ENCODE results near the gene HELZ.

HELZ gene

GRCh38 chr17:67168496-67168895 lies 76.5 kb downstream of the HELZ start:
- in situ Hi-C loops (cut with HindIII; ENCODE audit: low sequenced_read_pairs) = no loop called here
- no peak for DNase-seq (ENCODE audit: low read depth)
- no peak overlapping the region for H3K4me3 ChIP-seq (ENCODE audit: low read depth, low read length)
- TF ChIP-seq, protein P1, sequence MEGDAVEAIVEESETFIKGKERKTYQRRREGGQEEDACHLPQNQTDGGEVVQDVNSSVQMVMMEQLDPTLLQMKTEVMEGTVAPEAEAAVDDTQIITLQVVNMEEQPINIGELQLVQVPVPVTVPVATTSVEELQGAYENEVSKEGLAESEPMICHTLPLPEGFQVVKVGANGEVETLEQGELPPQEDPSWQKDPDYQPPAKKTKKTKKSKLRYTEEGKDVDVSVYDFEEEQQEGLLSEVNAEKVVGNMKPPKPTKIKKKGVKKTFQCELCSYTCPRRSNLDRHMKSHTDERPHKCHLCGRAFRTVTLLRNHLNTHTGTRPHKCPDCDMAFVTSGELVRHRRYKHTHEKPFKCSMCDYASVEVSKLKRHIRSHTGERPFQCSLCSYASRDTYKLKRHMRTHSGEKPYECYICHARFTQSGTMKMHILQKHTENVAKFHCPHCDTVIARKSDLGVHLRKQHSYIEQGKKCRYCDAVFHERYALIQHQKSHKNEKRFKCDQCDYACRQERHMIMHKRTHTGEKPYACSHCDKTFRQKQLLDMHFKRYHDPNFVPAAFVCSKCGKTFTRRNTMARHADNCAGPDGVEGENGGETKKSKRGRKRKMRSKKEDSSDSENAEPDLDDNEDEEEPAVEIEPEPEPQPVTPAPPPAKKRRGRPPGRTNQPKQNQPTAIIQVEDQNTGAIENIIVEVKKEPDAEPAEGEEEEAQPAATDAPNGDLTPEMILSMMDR (IDR thresholded peaks at IDR 0.05; ENCODE audit: low read depth, low read length, missing control alignments) = no peak

DNA sequence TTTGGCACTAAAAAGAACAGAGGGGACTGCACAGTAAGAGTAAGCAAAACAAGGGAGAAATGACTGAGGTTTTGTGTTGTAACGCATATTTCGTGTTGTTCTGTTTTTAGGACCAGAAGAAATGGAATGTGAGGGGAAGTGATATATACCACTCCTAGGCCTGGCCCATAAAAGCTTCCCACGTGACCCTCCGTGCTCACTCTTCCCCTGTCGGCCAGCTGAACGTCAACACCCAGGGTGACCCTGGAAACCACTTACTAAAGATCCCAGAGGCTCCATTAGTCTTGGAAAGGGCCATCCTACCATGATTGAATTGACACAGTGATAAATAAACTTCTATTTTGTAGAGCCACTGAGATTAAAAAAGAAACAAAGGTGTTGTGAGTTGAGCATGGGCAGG lies 79.8 kb downstream of the HELZ start:
- no peak for DNase-seq (ENCODE audit: low read depth)
- TF ChIP-seq, protein P1 (IDR thresholded peaks at IDR 0.05; ENCODE audit: low read depth, low read length, missing control alignments) = no peak
- H3K4me3 ChIP-seq (ENCODE audit: low read depth, low read length) = no peak overlapping the region
- in situ Hi-C loops (cut with HindIII; ENCODE audit: low sequenced_read_pairs) = no loop called here

DNA sequence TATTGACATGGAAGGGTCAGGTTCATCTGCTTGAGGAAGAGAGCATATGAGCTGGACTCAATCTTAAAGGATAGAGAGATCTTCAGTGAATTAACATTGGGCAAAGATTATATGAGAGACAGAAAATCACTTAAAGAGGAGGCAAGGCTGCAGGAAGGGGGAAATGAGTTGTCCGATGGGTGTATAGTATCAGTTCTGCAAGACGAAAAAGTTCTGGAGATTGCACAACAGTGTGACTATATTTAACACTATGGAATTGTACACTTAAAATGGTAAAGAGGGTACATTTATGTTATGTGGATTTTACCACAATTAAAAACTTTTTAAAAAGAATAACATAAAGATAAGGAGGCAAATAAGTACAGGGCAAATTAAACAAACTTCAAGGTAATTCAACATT lies 80.7 kb downstream of the HELZ start:
- TF ChIP-seq, protein P1 (IDR thresholded peaks at IDR 0.05; ENCODE audit: low read depth, low read length, missing control alignments) = no peak
- H3K4me3 ChIP-seq (ENCODE audit: low read depth, low read length) = no peak overlapping the region
- in situ Hi-C loops (cut with HindIII; ENCODE audit: low sequenced_read_pairs) = no loop called here
- no peak for DNase-seq (ENCODE audit: low read depth)

- DNase-seq (ENCODE audit: low read depth) = no peak
- in situ Hi-C loops (cut with HindIII; ENCODE audit: low sequenced_read_pairs) = no loop called here
- no peak overlapping the region for H3K4me3 ChIP-seq (ENCODE audit: low read depth, low read length)
- TF ChIP-seq, protein P1 (IDR thresholded peaks at IDR 0.05; ENCODE audit: low read depth, low read length, missing control alignments) = no peak
Observed at GRCh38 chr17:67162771-67163170, 82.2 kb downstream of the HELZ start.

- no peak overlapping the region for H3K4me3 ChIP-seq (ENCODE audit: low read depth, low read length)
- DNase-seq (ENCODE audit: low read depth) = no peak
- TF ChIP-seq, protein P1 (IDR thresholded peaks at IDR 0.05; ENCODE audit: low read depth, low read length, missing control alignments) = no peak
- in situ Hi-C loops (cut with HindIII; ENCODE audit: low sequenced_read_pairs) = no loop called here
Observed at GRCh38 chr17:67161573-67161972, 83.4 kb downstream of the HELZ start.

- TF ChIP-seq, protein P1 (IDR thresholded peaks at IDR 0.05; ENCODE audit: low read depth, low read length, missing control alignments) = no peak
- in situ Hi-C loops (cut with HindIII; ENCODE audit: low sequenced_read_pairs) = no loop called here
- DNase-seq (ENCODE audit: low read depth) = no peak
- no peak overlapping the region for H3K4me3 ChIP-seq (ENCODE audit: low read depth, low read length)
Observed at GRCh38 chr17:67160791-67161190, 84.2 kb downstream of the HELZ start.

Data from astrocyte of the cerebellum (primary cell).